Smooth muscle cell (in vitro differentiated cells): ENCODE results near the gene ZSCAN5C. TPM values are rescaled to one million over a fixed set of nuclear protein-coding genes. Genes with fewer than 3 reads are reported as not detected.

Experiments
- DNase-seq: peaks from one replicate; lab custom pipeline; 2025; ENCODE audit not compliant: unreplicated experiment; lab: John Stamatoyannopoulos, UW
- H2AFZ ChIP-seq: fragments of 200-600 bp; sonication (generic); 2 replicates; pipeline ENCODE4 v1.6.0; 2016; ENCODE audit warnings: antibody characterized with exemption, low read depth, mild to moderate bottlenecking
- H3F3A ChIP-seq: fragments of 200-600 bp; sonication (generic); 2 replicates; pipeline ENCODE4 v1.6.0; 2017; ENCODE audit warnings: antibody characterized with exemption, low read depth
- H3K27ac ChIP-seq: fragments of 200-600 bp; sonication (generic); 2 replicates; pipeline ENCODE4 v1.5.1; 2016; ENCODE audit warnings: low read depth, mild to moderate bottlenecking
- H3K27me3 ChIP-seq: fragments of 200-600 bp; sonication (generic); 2 replicates; pipeline ENCODE4 v1.6.1; 2016; ENCODE audit warnings: low read depth, mild to moderate bottlenecking
- H3K36me3 ChIP-seq: fragments of 200-600 bp; sonication (generic); 2 replicates; pipeline ENCODE4 v1.5.1; 2016; ENCODE audit warnings: low read depth
- H3K4me1 ChIP-seq: fragments of 200-600 bp; sonication (generic); 2 replicates; pipeline ENCODE4 v1.5.1; 2016; ENCODE audit warnings: low read depth
- H3K4me2 ChIP-seq: fragments of 200-600 bp; sonication (generic); 2 replicates; pipeline ENCODE4 v1.6.0; 2016; ENCODE audit warnings: mild to moderate bottlenecking
- H3K4me3 ChIP-seq: fragments of 200-600 bp; sonication (generic); 2 replicates; pipeline ENCODE4 v1.5.1; 2016; ENCODE audit warnings: mild to moderate bottlenecking
- H3K79me2 ChIP-seq: fragments of 200-600 bp; sonication (generic); 2 replicates; pipeline ENCODE4 v1.6.0; 2016; ENCODE audit warnings: low read depth, mild to moderate bottlenecking
- H3K9ac ChIP-seq: fragments of 200-600 bp; sonication (generic); 2 replicates; pipeline ENCODE4 v1.6.0; 2016; ENCODE audit warnings: low read depth
- H3K9me3 ChIP-seq: fragments of 200-600 bp; sonication (generic); replicated peaks from 2 replicates; pipeline ENCODE4 v1.5.1; 2016; ENCODE audit warnings: low read depth
- H4K20me1 ChIP-seq: fragments of 200-600 bp; sonication (generic); 2 replicates; pipeline ENCODE4 v1.6.0; 2016; ENCODE audit warnings: low read depth
- CTCF ChIP-seq: fragments of 200-600 bp; sonication (generic); IDR thresholded peaks from 2 replicates; pipeline ENCODE4 v1.5.1; 2017; ENCODE audit warnings: borderline replicate concordance, mild to moderate bottlenecking, antibody characterized with exemption; ENCODE audit not compliant: insufficient read depth, poor library complexity, severe bottlenecking
- WGBS: methylation state at CpG from one replicate; pipeline ENCODE4 v1.1.7; 2016; ENCODE audit warnings: low lambda C conversion rate; 5-methylcytosine and 5-hydroxymethylcytosine counted together
- polyA plus RNA-seq: library from polyadenylated mRNA; unstranded; fragments of >200 nt; fragmentation: Nextera tagmentation; extraction: Ambion mirVana; gene quantifications from 2 replicates; pipeline ENCODE4 v1.2.1, GENCODE V29; 2016
- total RNA-seq: library from RNA; depleted of rRNA; stranded (reverse); fragments of >200 nt; gene quantifications from 2 replicates; pipeline ENCODE4 v1.2.3, GENCODE V29; 2014

ZSCAN5C gene
- total and polyA plus RNA-seq, 2 experiments from 2014 or later = not detected

GRCh38 chr19:56159009-56159559, 43.0 kb upstream of the ZSCAN5C start:
- Histone ChIP-seq H3K36me3 (no peaks in the 10 kb centered on the region), H3K27ac (no peak overlapping the region), H3F3A (no peaks in the 10 kb centered on the region), H3K9me3 (no peaks in the 10 kb centered on the region), H3K4me1 (no peaks in the 10 kb centered on the region), H4K20me1 (peaks cover 11% of the 10 kb centered on the region), H3K27me3 (no peaks in the 10 kb centered on the region), H3K79me2 (no peaks in the 10 kb centered on the region), H2AFZ (no peak overlapping the region), H3K4me2 (no peak overlapping the region), H3K9ac (no peak overlapping the region), H3K4me3 (no peak overlapping the region)
- no peak for TF ChIP-seq CTCF
- DNase-seq = no peak
- 97% methylated on average over 9 of the region's 9 CpGs for WGBS

GRCh38 chr19:56159622-56160271, 42.3 kb upstream of the ZSCAN5C start:
- Histone ChIP-seq H3K4me3 (no peak overlapping the region), H4K20me1 (peaks cover 7% of the 10 kb centered on the region), H3K27ac (no peak overlapping the region), H3K9me3 (no peaks in the 10 kb centered on the region), H3K4me2 (no peak overlapping the region), H3K4me1 (no peaks in the 10 kb centered on the region), H3K79me2 (no peaks in the 10 kb centered on the region), H2AFZ (no peak overlapping the region), H3F3A (no peaks in the 10 kb centered on the region), H3K36me3 (no peaks in the 10 kb centered on the region), H3K9ac (no peak overlapping the region), H3K27me3 (no peaks in the 10 kb centered on the region)
- TF ChIP-seq CTCF = no peak
- WGBS = 98% methylated on average over 51 of the region's 69 CpGs
- no peak for DNase-seq

GRCh38 chr19:56161534-56161933, 40.5 kb upstream of the ZSCAN5C start:
- Histone ChIP-seq H3K27ac (no peak overlapping the region), H3K79me2 (no peaks in the 10 kb centered on the region), H3K4me1 (no peaks in the 10 kb centered on the region), H3K4me3 (no peak overlapping the region), H3K9me3 (no peaks in the 10 kb centered on the region), H4K20me1 (no peaks in the 10 kb centered on the region), H3K27me3 (no peaks in the 10 kb centered on the region), H2AFZ (no peak overlapping the region), H3K36me3 (no peaks in the 10 kb centered on the region), H3K4me2 (no peak overlapping the region), H3K9ac (no peak overlapping the region), H3F3A (no peaks in the 10 kb centered on the region)
- no peak for TF ChIP-seq CTCF
- DNase-seq = no peak
- WGBS = over 99% methylated on average over 11 of the region's 11 CpGs

GRCh38 chr19:56162258-56162657, 39.8 kb upstream of the ZSCAN5C start:
- Histone ChIP-seq H4K20me1 (no peaks in the 10 kb centered on the region), H3F3A (no peaks in the 10 kb centered on the region), H3K27me3 (no peaks in the 10 kb centered on the region), H3K27ac (no peak overlapping the region), H3K9ac (no peak overlapping the region), H3K4me2 (no peak overlapping the region), H3K36me3 (no peaks in the 10 kb centered on the region), H2AFZ (no peak overlapping the region), H3K4me1 (no peaks in the 10 kb centered on the region), H3K9me3 (no peaks in the 10 kb centered on the region), H3K4me3 (no peak overlapping the region), H3K79me2 (no peaks in the 10 kb centered on the region)
- no peak for TF ChIP-seq CTCF
- DNase-seq = no peak
- 59% methylated on average over 9 of the region's 9 CpGs for WGBS
